ENCODE data around the gene GPR26. TPM values are rescaled to one million over a fixed set of nuclear protein-coding genes. Genes with fewer than 3 reads are reported as not detected.
"Not testable (repeated sequence)": the region's sequence is repeated elsewhere in the genome, so short reads cannot be mapped to it uniquely, and the experiment has no call there.

The GPR26 gene
- total and polyA plus RNA-seq, 2 experiments from 2014 or later: not detected

DNA sequence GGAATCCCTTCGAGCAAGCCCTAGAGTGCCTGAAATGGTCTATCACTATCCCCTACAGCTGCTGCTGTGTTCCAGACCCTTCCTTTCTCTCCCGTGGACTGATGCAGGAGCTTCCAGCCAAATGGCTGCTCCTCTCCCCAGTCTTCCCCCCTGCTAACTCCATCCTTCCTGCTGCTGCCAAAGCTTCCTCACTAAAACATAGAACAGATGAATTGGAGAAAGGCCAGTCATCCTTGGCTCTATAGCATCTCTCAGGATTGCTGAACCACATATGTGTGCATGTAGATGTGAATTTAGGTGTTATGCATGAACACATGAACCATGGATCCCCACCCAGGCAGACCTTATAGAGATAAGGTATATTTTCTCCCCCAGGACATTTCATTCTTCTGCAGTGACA, 60.7 kb downstream of the GPR26 start:
- no peak overlapping the region for H3K4me2 ChIP-seq (ENCODE audit: unreplicated experiment)
- H3K9me2 ChIP-seq (ENCODE audit: insufficient read depth): no peaks in the 10 kb centered on the region
- WGBS, 2 experiments (ENCODE audit: low coverage in 1 of 2, low lambda C conversion rate in 2 of 2, missing lambda C conversion rate in 2 of 2): 19 to 38% methylated on average over 2 of the region's 2 CpGs
- 0 out of 2 replicates have a peak, but pooled peaks cover 3% of the 10 kb centered on the region for H3K27me3 ChIP-seq (replicated peaks; ENCODE audit: insufficient read depth)
- in situ Hi-C loops (cut with MboI): no loop called here
- no peaks in the 10 kb centered on the region for H3K36me3 ChIP-seq (ENCODE audit: low read depth)
- H3K9ac ChIP-seq: no peak overlapping the region
- no peak for TF ChIP-seq EZH2phosphoT487 (IDR thresholded peaks at IDR 0.05; ENCODE audit: insufficient read depth, low read depth)
- no peak for TF ChIP-seq EZH2 (IDR thresholded peaks at IDR 0.05; ENCODE audit: insufficient read depth, poor library complexity, severe bottlenecking)
- no peaks in the 10 kb centered on the region for H3K9me3 ChIP-seq (ENCODE audit: low read depth)
- H3K4me3 ChIP-seq: no peak overlapping the region
- no peaks in the 10 kb centered on the region for H3K4me1 ChIP-seq (ENCODE audit: insufficient read depth)
- H3K79me2 ChIP-seq (ENCODE audit: insufficient read depth): no peaks in the 10 kb centered on the region
- DNase-seq: no peak
- H2AFZ ChIP-seq: no peak overlapping the region
- H3K27ac ChIP-seq: no peak overlapping the region
- no peaks in the 10 kb centered on the region for H3F3A ChIP-seq (ENCODE audit: insufficient read depth)
- H4K20me1 ChIP-seq (ENCODE audit: insufficient read depth): no peaks in the 10 kb centered on the region

GRCh38 chr10:123729523-123729922, 63.4 kb downstream of the GPR26 start:
- no peaks in the 10 kb centered on the region for H3K36me3 ChIP-seq (ENCODE audit: low read depth)
- no peaks in the 10 kb centered on the region for H3K27me3 ChIP-seq (replicated peaks; ENCODE audit: insufficient read depth)
- in situ Hi-C loops (cut with MboI): no loop called here
- H3K9ac ChIP-seq: no peak overlapping the region
- H3K4me2 ChIP-seq (ENCODE audit: unreplicated experiment): no peak overlapping the region
- no peak overlapping the region for H3K27ac ChIP-seq
- 41 to 47% methylated on average over 6 of the region's 6 CpGs for WGBS, 2 experiments (ENCODE audit: low coverage in 1 of 2, low lambda C conversion rate in 2 of 2, missing lambda C conversion rate in 2 of 2)
- H3K4me3 ChIP-seq: no peak overlapping the region
- TF ChIP-seq EZH2phosphoT487 (IDR thresholded peaks at IDR 0.05; ENCODE audit: insufficient read depth, low read depth) (no peak), EZH2 (IDR thresholded peaks at IDR 0.05; ENCODE audit: insufficient read depth, poor library complexity, severe bottlenecking) (no peak)
- H3K79me2 ChIP-seq (ENCODE audit: insufficient read depth): no peaks in the 10 kb centered on the region
- no peak overlapping the region for H2AFZ ChIP-seq
- H3K4me1 ChIP-seq (ENCODE audit: insufficient read depth): no peaks in the 10 kb centered on the region
- H3F3A ChIP-seq (ENCODE audit: insufficient read depth): no peaks in the 10 kb centered on the region
- H4K20me1 ChIP-seq (ENCODE audit: insufficient read depth): no peaks in the 10 kb centered on the region
- no peaks in the 10 kb centered on the region for H3K9me2 ChIP-seq (ENCODE audit: insufficient read depth)
- DNase-seq: no peak
- no peaks in the 10 kb centered on the region for H3K9me3 ChIP-seq (ENCODE audit: low read depth)

DNA sequence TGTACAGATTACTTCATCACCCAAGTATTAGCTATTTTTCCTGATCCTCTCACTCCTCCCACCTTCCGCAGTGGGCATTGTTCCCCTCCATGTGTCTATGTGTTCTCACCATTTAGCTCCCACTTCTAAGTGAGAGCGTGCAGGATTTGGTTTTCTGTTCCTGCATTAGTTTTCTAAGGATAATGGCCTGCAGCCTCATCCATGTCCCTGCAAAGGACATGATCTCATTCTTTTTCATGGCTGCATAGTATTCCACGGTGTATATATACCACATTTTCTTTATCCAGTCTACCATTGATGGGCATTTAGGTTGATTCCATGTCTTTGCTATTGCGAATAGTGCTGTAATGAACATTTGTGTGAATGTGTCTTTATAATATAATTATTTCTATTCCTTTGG, 70.8 kb downstream of the GPR26 start:
- H4K20me1 ChIP-seq (ENCODE audit: insufficient read depth); H3K4me1 ChIP-seq (ENCODE audit: insufficient read depth); in situ Hi-C loops (cut with MboI); H3K79me2 ChIP-seq (ENCODE audit: insufficient read depth); H3K36me3 ChIP-seq (ENCODE audit: low read depth); H3K9me3 ChIP-seq (ENCODE audit: low read depth); H3K4me2 ChIP-seq (ENCODE audit: unreplicated experiment); H3K9me2 ChIP-seq (ENCODE audit: insufficient read depth); H3F3A ChIP-seq (ENCODE audit: insufficient read depth); H3K27ac ChIP-seq; DNase-seq; H3K27me3 ChIP-seq (replicated peaks; ENCODE audit: insufficient read depth); H3K9ac ChIP-seq; H3K4me3 ChIP-seq; H2AFZ ChIP-seq: not testable (repeated sequence)
- 38 to 43% methylated on average over 4 of the region's 4 CpGs for WGBS, 2 experiments (ENCODE audit: low coverage in 1 of 2, low lambda C conversion rate in 2 of 2, missing lambda C conversion rate in 2 of 2)

- WGBS, 2 experiments (ENCODE audit: low coverage in 1 of 2, low lambda C conversion rate in 2 of 2, missing lambda C conversion rate in 2 of 2): 87 to 88% methylated on average over 7 of the region's 7 CpGs
- H3K9me3 ChIP-seq (ENCODE audit: low read depth): no peaks in the 10 kb centered on the region
Observed at GRCh38 chr10:123741146-123741545, 75.0 kb downstream of the GPR26 start.

GRCh38 chr10:123741711-123742110, 75.6 kb downstream of the GPR26 start:
- H3K36me3 ChIP-seq (ENCODE audit: low read depth): no peaks in the 10 kb centered on the region
- H3F3A ChIP-seq (ENCODE audit: insufficient read depth): no peaks in the 10 kb centered on the region
- H3K9me3 ChIP-seq (ENCODE audit: low read depth): no peaks in the 10 kb centered on the region
- in situ Hi-C loops (cut with MboI): no loop called here
- H4K20me1 ChIP-seq (ENCODE audit: insufficient read depth): no peaks in the 10 kb centered on the region
- no peak overlapping the region for H3K4me3 ChIP-seq
- no peaks in the 10 kb centered on the region for H3K27me3 ChIP-seq (replicated peaks; ENCODE audit: insufficient read depth)
- H3K79me2 ChIP-seq (ENCODE audit: insufficient read depth): no peaks in the 10 kb centered on the region
- no peak overlapping the region for H3K27ac ChIP-seq
- no peak for TF ChIP-seq EZH2 (IDR thresholded peaks at IDR 0.05; ENCODE audit: insufficient read depth, poor library complexity, severe bottlenecking)
- no peak for TF ChIP-seq EZH2phosphoT487 (IDR thresholded peaks at IDR 0.05; ENCODE audit: insufficient read depth, low read depth)
- 68 to 72% methylated on average over 5 of the region's 5 CpGs for WGBS, 2 experiments (ENCODE audit: low coverage in 1 of 2, low lambda C conversion rate in 2 of 2, missing lambda C conversion rate in 2 of 2)
- H2AFZ ChIP-seq: no peak overlapping the region
- H3K9me2 ChIP-seq (ENCODE audit: insufficient read depth): no peaks in the 10 kb centered on the region
- no peak for DNase-seq
- H3K9ac ChIP-seq: no peak overlapping the region
- H3K4me1 ChIP-seq (ENCODE audit: insufficient read depth): no peaks in the 10 kb centered on the region
- H3K4me2 ChIP-seq (ENCODE audit: unreplicated experiment): no peak overlapping the region

More at GRCh38 chr10:123741146-123741545, 75.0 kb downstream of the GPR26 start:
- Histone ChIP-seq H2AFZ (no peak overlapping the region), H3K4me1 (ENCODE audit: insufficient read depth) (no peaks in the 10 kb centered on the region), H4K20me1 (ENCODE audit: insufficient read depth) (no peaks in the 10 kb centered on the region), H3K9ac (no peak overlapping the region), H3K4me2 (ENCODE audit: unreplicated experiment) (no peak overlapping the region), H3K27ac (no peak overlapping the region), H3K4me3 (no peak overlapping the region), H3K9me2 (ENCODE audit: insufficient read depth) (no peaks in the 10 kb centered on the region), H3K79me2 (ENCODE audit: insufficient read depth) (no peaks in the 10 kb centered on the region), H3K36me3 (ENCODE audit: low read depth) (no peaks in the 10 kb centered on the region), H3K27me3 (replicated peaks; ENCODE audit: insufficient read depth) (no peaks in the 10 kb centered on the region), H3F3A (ENCODE audit: insufficient read depth) (no peaks in the 10 kb centered on the region)
- in situ Hi-C loops (cut with MboI): no loop called here
- DNase-seq: no peak
- TF ChIP-seq EZH2 (IDR thresholded peaks at IDR 0.05; ENCODE audit: insufficient read depth, poor library complexity, severe bottlenecking): no peak
- no peak for TF ChIP-seq EZH2phosphoT487 (IDR thresholded peaks at IDR 0.05; ENCODE audit: insufficient read depth, low read depth)

Data from GM23248 (cell line).